Measurements from ENCODE around the gene LRRC4B. TPM values are rescaled to one million over a fixed set of nuclear protein-coding genes. Genes with fewer than 3 reads are reported as not detected.
"Not testable (repeated sequence)": the region's sequence is repeated elsewhere in the genome, so short reads cannot be mapped to it uniquely, and the experiment has no call there.

The LRRC4B gene
- total RNA-seq, 1 donor from 2014 or later = 1.0 TPM

DNA sequence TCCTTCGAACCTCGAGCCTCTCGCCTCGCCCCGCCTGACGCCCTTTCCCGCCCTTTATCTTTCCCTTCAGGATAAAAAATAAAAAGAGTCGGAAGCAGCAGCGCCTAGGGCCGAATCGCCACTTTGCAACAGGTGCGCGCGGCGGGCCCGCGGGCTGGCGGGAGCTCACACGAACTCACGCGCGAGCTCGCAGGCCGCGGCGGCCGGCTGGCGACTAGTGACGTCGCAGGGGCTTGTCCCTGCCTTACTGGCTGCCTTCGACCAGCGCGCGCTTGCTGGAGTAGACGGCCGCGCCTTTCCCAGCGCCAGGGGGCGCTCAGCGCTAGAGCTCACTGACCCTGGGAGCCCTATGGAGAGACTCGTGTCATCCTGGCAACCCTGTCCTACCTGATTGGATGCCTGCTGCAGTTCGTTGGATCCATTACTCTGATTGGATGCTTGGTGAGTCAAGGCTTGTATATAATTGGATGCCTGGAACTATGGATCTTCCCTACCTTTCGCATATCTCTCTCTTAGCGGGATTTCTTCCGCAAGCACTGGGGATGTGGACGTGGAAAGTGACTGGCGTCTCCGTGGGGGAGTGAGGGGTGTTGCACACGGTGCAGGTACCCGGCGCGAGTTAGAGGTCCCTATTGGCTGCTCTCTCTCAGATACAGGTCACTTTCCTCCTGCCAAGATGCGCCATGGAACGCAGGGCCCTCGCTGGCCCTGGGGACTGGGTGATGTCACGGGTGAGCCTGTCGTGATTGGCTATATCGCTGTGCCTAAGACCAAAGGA is 38.0 kb upstream of the LRRC4B start:
- not testable (repeated sequence) for H3K9me3 Mint-ChIP-seq (ENCODE audit: low read depth); H3K4me1 Mint-ChIP-seq (ENCODE audit: low read depth); DNase-seq (ENCODE audit: low spot score, unreplicated experiment); H3K27ac Mint-ChIP-seq; H3K36me3 Mint-ChIP-seq (ENCODE audit: insufficient read depth)
- Mint-ChIP-seq H3K4me3 (ENCODE audit: low read depth) (peak overlapping the region; percentile 9), H3K27me3 (peaks cover 62% of the 10 kb centered on the region)
- TF ChIP-seq, protein P1, sequence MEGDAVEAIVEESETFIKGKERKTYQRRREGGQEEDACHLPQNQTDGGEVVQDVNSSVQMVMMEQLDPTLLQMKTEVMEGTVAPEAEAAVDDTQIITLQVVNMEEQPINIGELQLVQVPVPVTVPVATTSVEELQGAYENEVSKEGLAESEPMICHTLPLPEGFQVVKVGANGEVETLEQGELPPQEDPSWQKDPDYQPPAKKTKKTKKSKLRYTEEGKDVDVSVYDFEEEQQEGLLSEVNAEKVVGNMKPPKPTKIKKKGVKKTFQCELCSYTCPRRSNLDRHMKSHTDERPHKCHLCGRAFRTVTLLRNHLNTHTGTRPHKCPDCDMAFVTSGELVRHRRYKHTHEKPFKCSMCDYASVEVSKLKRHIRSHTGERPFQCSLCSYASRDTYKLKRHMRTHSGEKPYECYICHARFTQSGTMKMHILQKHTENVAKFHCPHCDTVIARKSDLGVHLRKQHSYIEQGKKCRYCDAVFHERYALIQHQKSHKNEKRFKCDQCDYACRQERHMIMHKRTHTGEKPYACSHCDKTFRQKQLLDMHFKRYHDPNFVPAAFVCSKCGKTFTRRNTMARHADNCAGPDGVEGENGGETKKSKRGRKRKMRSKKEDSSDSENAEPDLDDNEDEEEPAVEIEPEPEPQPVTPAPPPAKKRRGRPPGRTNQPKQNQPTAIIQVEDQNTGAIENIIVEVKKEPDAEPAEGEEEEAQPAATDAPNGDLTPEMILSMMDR (IDR thresholded peaks at IDR 0.05; ENCODE audit: unreplicated experiment) = peak; percentile 32

DNA sequence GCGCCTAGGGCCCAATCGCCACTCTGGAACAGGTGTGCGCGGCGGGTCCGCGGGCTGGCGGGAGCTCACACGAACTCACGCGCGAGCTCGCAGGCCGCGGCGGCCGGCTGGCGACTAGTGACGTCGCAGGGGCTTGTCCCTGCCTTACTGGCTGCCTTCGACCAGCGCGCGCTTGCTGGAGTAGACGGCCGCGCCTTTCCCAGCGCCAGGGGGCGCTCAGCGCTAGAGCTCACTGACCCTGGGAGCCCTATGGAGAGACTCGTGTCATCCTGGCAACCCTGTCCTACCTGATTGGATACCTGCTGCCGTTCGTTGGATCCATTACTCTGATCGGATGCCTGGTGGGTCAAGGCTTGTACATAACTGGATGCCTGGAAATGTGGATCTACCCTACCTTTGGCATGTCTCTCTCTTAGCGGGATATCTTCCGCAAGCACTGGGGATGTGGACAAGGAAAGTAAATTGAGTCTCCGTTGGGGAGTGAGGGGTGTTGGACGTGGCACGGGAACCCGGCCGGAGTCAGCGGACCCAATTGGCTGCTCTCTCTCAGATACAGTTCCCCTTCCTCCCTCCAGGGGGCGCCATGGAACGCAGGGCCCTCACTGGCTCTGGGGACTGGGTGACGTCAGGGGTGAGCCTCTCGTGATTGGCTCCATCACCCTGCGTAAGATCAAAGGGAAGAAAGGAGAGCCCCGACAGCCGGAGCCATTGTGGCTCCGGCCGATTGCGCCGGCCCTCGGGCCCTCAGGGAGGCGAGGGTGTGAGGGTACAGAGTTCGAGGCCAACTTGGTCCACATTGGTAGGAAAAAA is 36.2 kb upstream of the LRRC4B start:
- DNase-seq (ENCODE audit: low spot score, unreplicated experiment); H3K4me3 Mint-ChIP-seq (ENCODE audit: low read depth); H3K9me3 Mint-ChIP-seq (ENCODE audit: low read depth); H3K27ac Mint-ChIP-seq; H3K4me1 Mint-ChIP-seq (ENCODE audit: low read depth); H3K36me3 Mint-ChIP-seq (ENCODE audit: insufficient read depth): not testable (repeated sequence)
- H3K27me3 Mint-ChIP-seq = peaks cover 68% of the 10 kb centered on the region

DNA sequence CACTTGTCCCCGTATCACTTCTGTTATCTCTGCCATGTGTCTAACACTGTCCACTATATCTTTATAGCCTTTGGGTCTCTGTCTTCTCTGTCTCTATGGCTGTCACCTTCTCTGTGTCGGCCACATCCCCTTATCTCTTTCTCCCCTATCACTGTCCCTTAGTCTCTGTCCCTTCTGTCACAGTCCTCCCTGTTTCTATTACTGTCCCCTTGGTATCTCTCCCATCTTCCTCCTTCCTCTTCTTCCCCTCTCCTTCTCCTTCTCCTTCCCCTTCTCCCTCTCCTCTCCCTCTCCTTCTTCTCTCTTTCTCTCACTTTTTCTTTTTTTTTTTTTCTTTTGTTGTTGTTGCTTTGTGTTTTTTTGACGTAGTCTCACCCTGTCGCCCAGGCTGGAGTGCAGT is 34.7 kb upstream of the LRRC4B start:
- Mint-ChIP-seq H3K36me3 (ENCODE audit: insufficient read depth) (peaks cover 2% of the 10 kb centered on the region), H3K4me3 (ENCODE audit: low read depth) (no peak overlapping the region), H3K27me3 (peaks cover 62% of the 10 kb centered on the region), H3K27ac (no peak overlapping the region), H3K9me3 (ENCODE audit: low read depth) (peaks cover 9% of the 10 kb centered on the region), H3K4me1 (ENCODE audit: low read depth) (no peaks in the 10 kb centered on the region)
- TF ChIP-seq, protein P1 (IDR thresholded peaks at IDR 0.05; ENCODE audit: unreplicated experiment) = no peak
- DNase-seq (ENCODE audit: low spot score, unreplicated experiment) = no peak

DNA sequence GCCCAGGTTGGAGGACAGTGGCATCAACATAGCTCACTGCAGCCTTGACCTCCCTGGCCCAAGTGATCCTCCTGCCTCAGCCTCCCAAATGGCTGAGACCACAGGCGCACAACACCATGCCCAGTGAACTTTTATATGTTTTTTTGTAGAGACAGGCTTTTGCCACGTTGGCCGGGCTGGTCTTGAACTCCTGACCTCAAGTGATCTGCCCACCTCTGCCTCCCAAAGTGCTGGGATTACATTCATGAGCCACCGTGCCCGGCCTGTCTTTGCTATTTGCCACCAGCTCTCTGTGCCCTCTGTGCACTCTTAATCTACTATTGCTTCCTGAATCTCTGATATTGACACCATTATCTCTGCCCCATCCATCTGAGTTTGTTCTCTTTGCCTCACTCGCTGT is 34.3 kb upstream of the LRRC4B start:
- Mint-ChIP-seq H3K9me3 (ENCODE audit: low read depth) (peaks cover 8% of the 10 kb centered on the region), H3K4me3 (ENCODE audit: low read depth) (no peak overlapping the region)

DNA sequence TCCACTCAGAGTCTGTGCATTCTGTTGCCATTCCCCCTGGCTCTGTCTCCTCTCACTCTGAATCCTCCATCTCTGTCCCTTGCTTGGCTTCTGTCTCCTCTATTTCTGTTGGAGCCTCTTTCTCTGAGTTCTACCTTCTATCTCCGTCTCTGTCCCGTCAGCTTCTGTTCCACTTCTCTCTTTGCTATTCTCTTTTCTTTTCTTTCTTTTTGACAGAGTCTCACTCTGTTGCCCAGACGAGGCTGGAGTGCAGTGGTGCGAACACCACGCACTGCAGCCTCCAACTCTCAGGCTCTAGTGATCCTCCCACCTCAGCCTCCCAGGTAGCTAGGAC is 33.8 kb upstream of the LRRC4B start:
- Mint-ChIP-seq H3K36me3 (ENCODE audit: insufficient read depth) (no peaks in the 10 kb centered on the region), H3K27ac (no peak overlapping the region), H3K4me3 (ENCODE audit: low read depth) (no peak overlapping the region), H3K27me3 (peaks cover 58% of the 10 kb centered on the region), H3K4me1 (ENCODE audit: low read depth) (no peaks in the 10 kb centered on the region), H3K9me3 (ENCODE audit: low read depth) (peaks cover 4% of the 10 kb centered on the region)
- no peak for DNase-seq (ENCODE audit: low spot score, unreplicated experiment)
- TF ChIP-seq, protein P1 (IDR thresholded peaks at IDR 0.05; ENCODE audit: unreplicated experiment) = no peak

More for the DNA sequence above, 34.3 kb upstream of the LRRC4B start:
- no peak for DNase-seq (ENCODE audit: low spot score, unreplicated experiment)
- Mint-ChIP-seq H3K27ac (no peak overlapping the region), H3K27me3 (peaks cover 61% of the 10 kb centered on the region), H3K4me1 (ENCODE audit: low read depth) (no peaks in the 10 kb centered on the region), H3K36me3 (ENCODE audit: insufficient read depth) (peaks cover 2% of the 10 kb centered on the region)
- TF ChIP-seq, protein P1 (IDR thresholded peaks at IDR 0.05; ENCODE audit: unreplicated experiment) = no peak

Data from progenitor cell of endocrine pancreas (in vitro differentiated cells).